CD4-positive, alpha-beta T cell treated with Interleukin-10 for 1 hour (primary cell): ENCODE results near the gene SETD2.
A peak's percentile ranks its signal among the peaks of the same experiment; 100 is the strongest.
"Not testable (repeated sequence)": the region's sequence is repeated elsewhere in the genome, so short reads cannot be mapped to it uniquely, and the experiment has no call there.

ENCODE experiments used
- DNase-seq: peaks from one replicate; pipeline ENCODE4 v3.0.0-alpha.2; 2020

The SETD2 gene

GRCh38 chr3:47164007-47164881 lies at the start of gene SETD2:
SETD2 (minus strand) TSS chr3:47164113; CDS start chr3:47163924, 189 bp downstream.
- DNase-seq, result peak; percentile 88

- DNase-seq, result no peak
Measured at GRCh38 chr3:47210863-47211405, 47.0 kb upstream of the SETD2 start.

- not testable (repeated sequence) for DNase-seq
Measured at GRCh38 chr3:47206022-47206421, 42.1 kb upstream of the SETD2 start.

- no peak for DNase-seq
Measured at GRCh38 chr3:47204875-47205274, 41.0 kb upstream of the SETD2 start.

GRCh38 chr3:47202542-47202941 lies 38.6 kb upstream of the SETD2 start:
- no peak for DNase-seq

- no peak for DNase-seq
Measured at GRCh38 chr3:47197287-47197686, 33.4 kb upstream of the SETD2 start.

GRCh38 chr3:47194994-47195393 lies 31.1 kb upstream of the SETD2 start:
- no peak for DNase-seq

- no peak for DNase-seq
Measured at GRCh38 chr3:47193871-47194859, 30.3 kb upstream of the SETD2 start.

- no peak for DNase-seq
Measured at GRCh38 chr3:47186285-47186684, 22.4 kb upstream of the SETD2 start.

GRCh38 chr3:47181685-47182084 lies 17.8 kb upstream of the SETD2 start:
- DNase-seq, result not testable (repeated sequence)

GRCh38 chr3:47180011-47180410 lies 16.1 kb upstream of the SETD2 start:
- not testable (repeated sequence) for DNase-seq

GRCh38 chr3:47176582-47176981 lies 12.7 kb upstream of the SETD2 start:
- no peak for DNase-seq

- DNase-seq, result peak; percentile 69
Measured at GRCh38 chr3:47163169-47164006, 525 bp downstream of the SETD2 start.

GRCh38 chr3:47162697-47163168 lies 1.2 kb downstream of the SETD2 start:
- DNase-seq, result no peak

- DNase-seq, result peak; percentile 12
Measured at GRCh38 chr3:47161983-47162696, 1.8 kb downstream of the SETD2 start.

- no peak for DNase-seq
Measured at GRCh38 chr3:47159820-47160219, 4.1 kb downstream of the SETD2 start.

GRCh38 chr3:47158208-47158607 lies 5.7 kb downstream of the SETD2 start:
- DNase-seq, result no peak

- DNase-seq, result no peak
Measured at GRCh38 chr3:47156396-47156795, 7.5 kb downstream of the SETD2 start.

GRCh38 chr3:47152578-47152977 lies 11.3 kb downstream of the SETD2 start:
- no peak for DNase-seq

GRCh38 chr3:47151836-47152235 lies 12.1 kb downstream of the SETD2 start:
- DNase-seq, result no peak

GRCh38 chr3:47149339-47149933 lies 14.5 kb downstream of the SETD2 start:
- no peak for DNase-seq
